SU-DHL-6 (cell line): ENCODE data around the gene PSMF1.

ENCODE experiments used
- H2AFZ ChIP-seq: fragments of 200-600 bp; sonication (generic); 2 replicates; pipeline ENCODE4 v1.6.1; 2014; ENCODE audit warnings: low read depth, mild to moderate bottlenecking, moderate library complexity, mixed read lengths, antibody characterized with exemption, low read length; ENCODE audit not compliant: severe bottlenecking
- H3F3A ChIP-seq: fragments of 200-600 bp; shearing (Covaris generic); 2 replicates; pipeline ENCODE4 v1.6.0; 2016; ENCODE audit warnings: antibody characterized with exemption, mild to moderate bottlenecking; ENCODE audit not compliant: insufficient read depth
- H3K27ac ChIP-seq: fragments of 200-600 bp; sonication (generic); 2 replicates; pipeline ENCODE4 v1.5.1; 2016; ENCODE audit warnings: low read depth, mild to moderate bottlenecking, low read length, moderate library complexity, mixed read lengths
- H3K27me3 ChIP-seq: fragments of 200-600 bp; sonication (generic), shearing (Covaris generic); 2 replicates; pipeline ENCODE4 v1.6.0; 2014; ENCODE audit warnings: mild to moderate bottlenecking, low read length
- H3K36me3 ChIP-seq: fragments of 200-600 bp; sonication (generic); 2 replicates; pipeline ENCODE4 v1.6.1; 2014; ENCODE audit warnings: mild to moderate bottlenecking, low read length, mixed read lengths
- H3K4me2 ChIP-seq: fragments of 300-600, 200-600 bp; shearing (Covaris generic), sonication (generic); 2 replicates; pipeline ENCODE4 v1.6.0; 2014; ENCODE audit warnings: low read length, low read depth, mild to moderate bottlenecking; ENCODE audit not compliant: poor library complexity, severe bottlenecking
- H3K4me3 ChIP-seq: fragments of 200-600 bp; sonication (generic); 2 replicates; pipeline ENCODE4 v1.5.1; 2014; ENCODE audit warnings: antibody characterized with exemption, low read length, mild to moderate bottlenecking, mixed read lengths; ENCODE audit not compliant: insufficient read depth, poor library complexity, severe bottlenecking
- H3K79me2 ChIP-seq: fragments of 200-600 bp; sonication (generic); 2 replicates; pipeline ENCODE4 v1.6.1; 2014; ENCODE audit warnings: mild to moderate bottlenecking, low read length, moderate library complexity; ENCODE audit not compliant: insufficient read depth
- H3K9ac ChIP-seq: fragments of 200-600 bp; sonication (generic); 2 replicates; pipeline ENCODE4 v1.7.0; 2014; ENCODE audit warnings: mild to moderate bottlenecking, low read length
- H3K9me2 ChIP-seq: fragments of 200-600 bp; sonication (generic); replicated peaks from 2 replicates; pipeline ENCODE4 v1.6.1; 2014; ENCODE audit warnings: low read length; ENCODE audit not compliant: insufficient read depth
- H3K9me3 ChIP-seq: fragments of 200-600 bp; sonication (generic); 2 replicates; pipeline ENCODE4 v1.6.1; 2014; ENCODE audit warnings: low read length, mixed read lengths; ENCODE audit not compliant: insufficient read depth
- H4K20me1 ChIP-seq: fragments of 200-600 bp; sonication (generic); 2 replicates; pipeline ENCODE4 v1.6.1; 2014; ENCODE audit warnings: low read depth, mild to moderate bottlenecking, antibody characterized with exemption, low read length, moderate library complexity, mixed read lengths
- CTCF ChIP-seq: fragments of 200-600 bp; sonication (generic); IDR thresholded peaks from one replicate; pipeline ENCODE4 v1.5.1; 2017; ENCODE audit warnings: antibody characterized with exemption, mild to moderate bottlenecking, low read length, moderate library complexity; ENCODE audit not compliant: insufficient read depth, poor library complexity, severe bottlenecking
- EZH2phosphoT487 ChIP-seq: fragments of 200-600 bp; sonication (generic), shearing (Covaris generic); conservative IDR thresholded peaks from 2 replicates; pipeline ENCODE4 v1.6.1; 2018; ENCODE audit warnings: mild to moderate bottlenecking, antibody characterized with exemption, low read length, moderate library complexity, mixed read lengths

The PSMF1 gene

GRCh38 chr20:1184638-1185315 is 66.4 kb downstream of the PSMF1 start, which contains the start of gene TMEM74B:
TSS of gene TMEM74B (minus strand) at chr20:1184981. CDS start at chr20:1183801, 1,180 bp downstream.
- Histone ChIP-seq H3K27me3 (no peaks in the 10 kb centered on the region), H3F3A (no peaks in the 10 kb centered on the region), H3K36me3 (no peaks in the 10 kb centered on the region), H3K4me3 (no peak within 1 kb of the TSS), H3K79me2 (no peaks in the 10 kb centered on the region), H3K9me3 (no peaks in the 10 kb centered on the region), H4K20me1 (no peaks in the 10 kb centered on the region), H3K9me2 (no peaks in the 10 kb centered on the region), H3K27ac (no peak within 1 kb of the TSS), H3K9ac (no peak within 1 kb of the TSS), H2AFZ (no peak within 1 kb of the TSS), H3K4me2 (no peak within 1 kb of the TSS)
- no peak for TF ChIP-seq EZH2phosphoT487
- TF ChIP-seq CTCF: no peak

DNA sequence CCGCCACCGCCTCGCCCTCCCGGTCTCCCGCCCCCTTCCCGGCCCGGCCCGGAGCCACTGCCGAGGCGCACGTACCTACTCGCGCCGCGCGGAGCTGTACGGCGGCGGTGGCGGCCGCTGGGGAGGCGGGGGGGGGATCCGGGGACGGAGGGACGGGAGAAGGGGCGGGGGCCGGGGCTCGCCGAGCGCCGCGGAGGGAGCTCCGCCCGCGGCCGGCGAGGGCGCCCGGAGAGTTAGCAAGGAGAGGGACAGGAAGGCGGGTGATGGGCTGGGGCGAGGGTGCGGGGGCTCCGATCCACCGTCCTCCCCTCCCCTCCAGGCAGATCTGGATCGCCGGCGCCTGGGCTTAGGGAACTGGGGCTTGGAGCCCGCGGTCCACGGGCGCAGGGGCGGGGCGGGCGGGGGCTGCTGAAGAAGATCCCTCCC is 66.9 kb downstream of the PSMF1 start:
- no peaks in the 10 kb centered on the region for H3K9me3 ChIP-seq
- no peak overlapping the region for H3K4me3 ChIP-seq
- no peaks in the 10 kb centered on the region for H3K27me3 ChIP-seq
- no peak overlapping the region for H3K9ac ChIP-seq
- H3K4me2 ChIP-seq: no peak overlapping the region
- TF ChIP-seq CTCF: no peak
- no peak for TF ChIP-seq EZH2phosphoT487
- H2AFZ ChIP-seq: no peak overlapping the region
- H3F3A ChIP-seq: no peaks in the 10 kb centered on the region
- no peaks in the 10 kb centered on the region for H3K9me2 ChIP-seq
- H3K79me2 ChIP-seq: no peaks in the 10 kb centered on the region
- no peak overlapping the region for H3K27ac ChIP-seq
- no peaks in the 10 kb centered on the region for H3K36me3 ChIP-seq
- H4K20me1 ChIP-seq: no peaks in the 10 kb centered on the region

- H2AFZ ChIP-seq: no peak overlapping the region
- H3K9ac ChIP-seq: no peak overlapping the region
- TF ChIP-seq EZH2phosphoT487 (no peak), CTCF (no peak)
- H3K36me3 ChIP-seq: no peaks in the 10 kb centered on the region
- H3K9me3 ChIP-seq: no peaks in the 10 kb centered on the region
- H4K20me1 ChIP-seq: no peaks in the 10 kb centered on the region
- no peak overlapping the region for H3K4me3 ChIP-seq
- H3F3A ChIP-seq: no peaks in the 10 kb centered on the region
- H3K27ac ChIP-seq: no peak overlapping the region
- H3K79me2 ChIP-seq: no peaks in the 10 kb centered on the region
- H3K27me3 ChIP-seq: no peaks in the 10 kb centered on the region
- H3K9me2 ChIP-seq: no peaks in the 10 kb centered on the region
- no peak overlapping the region for H3K4me2 ChIP-seq
These were observed 67.5 kb downstream of the PSMF1 start for GRCh38 chr20:1185790-1186334.
